Hypothalamus (tissue), 51 donors: Measurements from ENCODE around the gene KLF7.

Source experiments
- DNase-seq, 51 donors: peaks; one replicate each; lab custom pipeline; 2025; lab: John Stamatoyannopoulos, UW

The KLF7 gene

GRCh38 chr2:207103132-207103531 is 62.6 kb downstream of the KLF7 start:
- DNase-seq, result no peak

GRCh38 chr2:207101984-207102383 is 63.8 kb downstream of the KLF7 start:
- no peak for DNase-seq

GRCh38 chr2:207097278-207097677 is 68.5 kb downstream of the KLF7 start:
- DNase-seq, result no peak

- DNase-seq, result no peak
Observed at GRCh38 chr2:207095963-207096362, 69.8 kb downstream of the KLF7 start.

GRCh38 chr2:207093234-207093633 is 72.5 kb downstream of the KLF7 start:
- no peak for DNase-seq

GRCh38 chr2:207092818-207093217 is 72.9 kb downstream of the KLF7 start:
- no peak for DNase-seq

- no peak for DNase-seq
Observed at GRCh38 chr2:207091928-207092327, 73.8 kb downstream of the KLF7 start.

GRCh38 chr2:207091176-207091575 is 74.6 kb downstream of the KLF7 start:
- no peak for DNase-seq

GRCh38 chr2:207090389-207090788 is 75.4 kb downstream of the KLF7 start:
- no peak for DNase-seq

GRCh38 chr2:207088839-207089238 is 76.9 kb downstream of the KLF7 start:
- DNase-seq, result no peak

- DNase-seq, result no peak
Observed at GRCh38 chr2:207088276-207088675, 77.5 kb downstream of the KLF7 start.

GRCh38 chr2:207087046-207087902 is 78.5 kb downstream of the KLF7 start:
- DNase-seq, result no peak

GRCh38 chr2:207086136-207086535 is 79.6 kb downstream of the KLF7 start:
- DNase-seq, result peak in 1 of 51 donors; percentile 27

GRCh38 chr2:207085110-207085509 is 80.6 kb downstream of the KLF7 start:
- no peak for DNase-seq

- DNase-seq, result no peak
Observed at GRCh38 chr2:207083361-207084110, 82.2 kb downstream of the KLF7 start.

- DNase-seq, result no peak
Observed at GRCh38 chr2:207082619-207083018, 83.1 kb downstream of the KLF7 start.

GRCh38 chr2:207078186-207078798 is 87.5 kb downstream of the KLF7 start:
- peak in 22 of 51 donors; percentile 7 to 88 (median 31) for DNase-seq

- DNase-seq, result no peak
Observed at GRCh38 chr2:207077266-207077665, 88.5 kb downstream of the KLF7 start.

- DNase-seq, result no peak
Observed at GRCh38 chr2:207075456-207075855, 90.3 kb downstream of the KLF7 start.

GRCh38 chr2:207073801-207074678 is 91.7 kb downstream of the KLF7 start:
- peak in 21 of 51 donors; percentile 9 to 83 (median 29) for DNase-seq
